ENCODE measurements around the gene ARSG. TPM values are rescaled to one million over a fixed set of nuclear protein-coding genes. Genes with fewer than 3 reads are reported as not detected.

Gene ARSG
- total and polyA plus RNA-seq, 2 experiments from 2014 or later: 1.7 to 5.1 TPM

DNA sequence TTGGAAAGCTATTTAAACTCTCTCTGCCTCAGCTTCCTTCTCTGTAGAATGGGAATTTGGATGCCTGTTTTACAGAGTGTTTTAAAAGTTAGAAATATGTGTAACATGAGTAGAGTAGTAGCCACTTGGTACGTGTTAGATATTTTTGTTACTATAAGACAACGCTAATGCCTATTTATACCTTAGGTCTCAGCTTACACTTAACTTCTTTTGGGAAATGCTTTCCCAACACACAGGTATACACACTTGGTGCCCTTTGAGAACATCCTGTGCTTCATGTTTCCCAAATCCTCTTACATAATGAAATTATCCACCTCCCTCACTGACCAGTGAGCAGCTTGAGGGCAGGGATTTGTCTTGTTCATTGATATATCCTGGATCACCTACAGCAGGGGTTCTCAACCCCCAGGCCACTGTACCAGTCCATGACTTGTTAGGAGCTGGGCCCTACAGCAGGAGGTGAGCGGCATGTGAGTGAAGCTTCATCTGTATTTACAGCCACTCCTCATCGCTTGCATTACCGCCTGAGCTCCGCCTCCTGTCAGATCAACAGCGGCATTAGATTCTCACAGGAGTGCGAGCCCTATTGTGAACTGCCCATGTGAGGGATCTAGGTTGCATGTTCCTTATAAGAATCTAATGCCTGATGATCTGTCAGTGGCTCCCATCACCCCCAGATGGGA is 33.5 kb downstream of the ARSG start:
- Mint-ChIP-seq H3K4me3 (no peak overlapping the region), H3K27ac (no peak overlapping the region), H3K36me3 (ENCODE audit: low read depth) (peaks cover 8% of the 10 kb centered on the region; the same call in 2 of the 3 replicates), H3K4me1 (peaks cover 18% of the 10 kb centered on the region), H3K27me3 (ENCODE audit: insufficient read depth, low read depth, poor library complexity) (no peaks in the 10 kb centered on the region), H3K9me3 (peaks cover 5% of the 10 kb centered on the region; the same call in 2 of the 3 replicates)
- Histone ChIP-seq H3K4me1 (ENCODE audit: insufficient read depth) (peaks cover 8% of the 10 kb centered on the region), H3K36me3 (ENCODE audit: insufficient read depth) (no peaks in the 10 kb centered on the region), H3K79me2 (replicated peaks; ENCODE audit: insufficient read depth) (no peaks in the 10 kb centered on the region), H3K4me3 (no peak overlapping the region), H3K9me2 (ENCODE audit: insufficient read depth) (no peaks in the 10 kb centered on the region), H2AFZ (no peak overlapping the region), H3K27ac (ENCODE audit: low read depth) (no peak overlapping the region), H4K20me1 (replicated peaks; ENCODE audit: insufficient read depth) (no peaks in the 10 kb centered on the region), H3K4me2 (no peak overlapping the region), H3F3A (replicated peaks; ENCODE audit: low read depth) (no peaks in the 10 kb centered on the region), H3K27me3 (ENCODE audit: insufficient read depth) (no peaks in the 10 kb centered on the region)
- ATAC-seq: no peak
- DNase-seq (ENCODE audit: low spot score): no peak
- TF ChIP-seq EZH2phosphoT487 (IDR thresholded peaks at IDR 0.05; ENCODE audit: unreplicated experiment) (no peak), EZH2 (IDR thresholded peaks at IDR 0.05; ENCODE audit: low read depth, unreplicated experiment) (no peak), POLR2AphosphoS5 (IDR thresholded peaks at IDR 0.05; ENCODE audit: low read depth) (no peak), ZNF331 (CRISPR knock-in tag; IDR thresholded peaks at IDR 0.05; ENCODE audit: low read depth) (no peak), NANOG (IDR thresholded peaks at IDR 0.05; ENCODE audit: borderline replicate concordance) (no peak), JUNB (IDR thresholded peaks at IDR 0.05; ENCODE audit: unreplicated experiment) (no peak), ZNF114 (CRISPR knock-in tag; IDR thresholded peaks at IDR 0.05) (no peak), STAT1 (IDR thresholded peaks at IDR 0.05; ENCODE audit: unreplicated experiment) (no peak), CTCF (conservative IDR thresholded peaks at IDR 0.05; ENCODE audit: low read depth in 2 of 2) (no peak), ETS1 (IDR thresholded peaks at IDR 0.05) (no peak)
- TF ChIP-seq, protein P1, sequence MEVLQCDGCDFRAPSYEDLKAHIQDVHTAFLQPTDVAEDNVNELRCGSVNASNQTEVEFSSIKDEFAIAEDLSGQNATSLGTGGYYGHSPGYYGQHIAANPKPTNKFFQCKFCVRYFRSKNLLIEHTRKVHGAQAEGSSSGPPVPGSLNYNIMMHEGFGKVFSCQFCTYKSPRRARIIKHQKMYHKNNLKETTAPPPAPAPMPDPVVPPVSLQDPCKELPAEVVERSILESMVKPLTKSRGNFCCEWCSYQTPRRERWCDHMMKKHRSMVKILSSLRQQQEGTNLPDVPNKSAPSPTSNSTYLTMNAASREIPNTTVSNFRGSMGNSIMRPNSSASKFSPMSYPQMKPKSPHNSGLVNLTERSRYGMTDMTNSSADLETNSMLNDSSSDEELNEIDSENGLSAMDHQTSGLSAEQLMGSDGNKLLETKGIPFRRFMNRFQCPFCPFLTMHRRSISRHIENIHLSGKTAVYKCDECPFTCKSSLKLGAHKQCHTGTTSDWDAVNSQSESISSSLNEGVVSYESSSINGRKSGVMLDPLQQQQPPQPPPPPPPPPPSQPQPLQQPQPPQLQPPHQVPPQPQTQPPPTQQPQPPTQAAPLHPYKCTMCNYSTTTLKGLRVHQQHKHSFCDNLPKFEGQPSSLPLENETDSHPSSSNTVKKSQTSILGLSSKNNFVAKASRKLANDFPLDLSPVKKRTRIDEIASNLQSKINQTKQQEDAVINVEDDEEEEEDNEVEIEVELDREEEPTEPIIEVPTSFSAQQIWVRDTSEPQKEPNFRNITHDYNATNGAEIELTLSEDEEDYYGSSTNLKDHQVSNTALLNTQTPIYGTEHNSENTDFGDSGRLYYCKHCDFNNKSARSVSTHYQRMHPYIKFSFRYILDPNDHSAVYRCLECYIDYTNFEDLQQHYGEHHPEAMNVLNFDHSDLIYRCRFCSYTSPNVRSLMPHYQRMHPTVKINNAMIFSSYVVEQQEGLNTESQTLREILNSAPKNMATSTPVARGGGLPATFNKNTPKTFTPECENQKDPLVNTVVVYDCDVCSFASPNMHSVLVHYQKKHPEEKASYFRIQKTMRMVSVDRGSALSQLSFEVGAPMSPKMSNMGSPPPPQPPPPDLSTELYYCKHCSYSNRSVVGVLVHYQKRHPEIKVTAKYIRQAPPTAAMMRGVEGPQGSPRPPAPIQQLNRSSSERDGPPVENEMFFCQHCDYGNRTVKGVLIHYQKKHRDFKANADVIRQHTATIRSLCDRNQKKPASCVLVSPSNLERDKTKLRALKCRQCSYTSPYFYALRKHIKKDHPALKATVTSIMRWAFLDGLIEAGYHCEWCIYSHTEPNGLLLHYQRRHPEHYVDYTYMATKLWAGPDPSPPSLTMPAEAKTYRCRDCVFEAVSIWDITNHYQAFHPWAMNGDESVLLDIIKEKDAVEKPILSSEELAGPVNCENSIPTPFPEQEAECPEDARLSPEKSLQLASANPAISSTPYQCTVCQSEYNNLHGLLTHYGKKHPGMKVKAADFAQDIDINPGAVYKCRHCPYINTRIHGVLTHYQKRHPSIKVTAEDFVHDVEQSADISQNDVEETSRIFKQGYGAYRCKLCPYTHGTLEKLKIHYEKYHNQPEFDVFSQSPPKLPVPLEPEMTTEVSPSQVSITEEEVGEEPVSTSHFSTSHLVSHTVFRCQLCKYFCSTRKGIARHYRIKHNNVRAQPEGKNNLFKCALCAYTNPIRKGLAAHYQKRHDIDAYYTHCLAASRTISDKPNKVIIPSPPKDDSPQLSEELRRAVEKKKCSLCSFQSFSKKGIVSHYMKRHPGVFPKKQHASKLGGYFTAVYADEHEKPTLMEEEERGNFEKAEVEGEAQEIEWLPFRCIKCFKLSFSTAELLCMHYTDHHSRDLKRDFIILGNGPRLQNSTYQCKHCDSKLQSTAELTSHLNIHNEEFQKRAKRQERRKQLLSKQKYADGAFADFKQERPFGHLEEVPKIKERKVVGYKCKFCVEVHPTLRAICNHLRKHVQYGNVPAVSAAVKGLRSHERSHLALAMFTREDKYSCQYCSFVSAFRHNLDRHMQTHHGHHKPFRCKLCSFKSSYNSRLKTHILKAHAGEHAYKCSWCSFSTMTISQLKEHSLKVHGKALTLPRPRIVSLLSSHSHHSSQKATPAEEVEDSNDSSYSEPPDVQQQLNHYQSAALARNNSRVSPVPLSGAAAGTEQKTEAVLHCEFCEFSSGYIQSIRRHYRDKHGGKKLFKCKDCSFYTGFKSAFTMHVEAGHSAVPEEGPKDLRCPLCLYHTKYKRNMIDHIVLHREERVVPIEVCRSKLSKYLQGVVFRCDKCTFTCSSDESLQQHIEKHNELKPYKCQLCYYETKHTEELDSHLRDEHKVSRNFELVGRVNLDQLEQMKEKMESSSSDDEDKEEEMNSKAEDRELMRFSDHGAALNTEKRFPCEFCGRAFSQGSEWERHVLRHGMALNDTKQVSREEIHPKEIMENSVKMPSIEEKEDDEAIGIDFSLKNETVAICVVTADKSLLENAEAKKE (CRISPR knock-in tag; IDR thresholded peaks at IDR 0.05): no peak
